Colonic mucosa (tissue), 4 donors: ENCODE results near the gene POU3F1. TPM values are rescaled to one million over a fixed set of nuclear protein-coding genes. Genes with fewer than 3 reads are reported as not detected.

Source experiments
- DNase-seq: peaks from one replicate; pipeline ENCODE4 v3.0.0-alpha.2; 2020
- H3K27ac ChIP-seq: fragments of 200-600 bp; one replicate; pipeline ENCODE4 v1.8.0; 2021
- H3K27me3 ChIP-seq: fragments of 200-600 bp; one replicate; pipeline ENCODE4 v1.8.0; 2021
- H3K36me3 ChIP-seq: fragments of 200-600 bp; one replicate; pipeline ENCODE4 v1.8.0; 2021
- H3K4me1 ChIP-seq: fragments of 200-600 bp; one replicate; pipeline ENCODE4 v1.8.0; 2021; ENCODE audit warnings: mild to moderate bottlenecking
- H3K4me3 ChIP-seq: fragments of 200-600 bp; one replicate; pipeline ENCODE4 v1.8.0; 2021
- H3K9ac ChIP-seq, 2 donors: one replicate each; pipeline ENCODE4 v1.7.0; 2013; ENCODE audit warnings: control low read depth in 2 of 2, low read depth in 2 of 2, low read length in 2 of 2
- H3K9me3 ChIP-seq: fragments of 200-600 bp; one replicate; pipeline ENCODE4 v1.8.0; 2021
- intact Hi-C: fragments of 100-400 bp; cut with DNase I; formaldehyde crosslinking; loops from one replicate; pipeline ENCODE4 v1.14.1; 2022
- total RNA-seq, 2 donors: library from RNA; stranded (reverse); fragmentation: NEBNext Ultra II Directional in 1 of 2; extraction: Animal tissue kit (Norgen Biotek cat#: 25700) in 1 of 2; gene quantifications; one replicate each; pipeline ENCODE4 v1.2.1, GENCODE V29; 2021
- TF ChIP-seq, protein P1 (sequence below): fragments of 200-600 bp; IDR thresholded peaks from one replicate; pipeline ENCODE4 v1.8.0; 2022; ENCODE audit warnings: antibody characterized with exemption, mild to moderate bottlenecking
- donor health status: healthy.
- donor health status: DM: no; HTN: no; CAD: no.
- donor health status: DM: no; HTN: no; CAD: no.

The POU3F1 gene
- total RNA-seq, 2 donors from 2014 or later: not detected

DNA sequence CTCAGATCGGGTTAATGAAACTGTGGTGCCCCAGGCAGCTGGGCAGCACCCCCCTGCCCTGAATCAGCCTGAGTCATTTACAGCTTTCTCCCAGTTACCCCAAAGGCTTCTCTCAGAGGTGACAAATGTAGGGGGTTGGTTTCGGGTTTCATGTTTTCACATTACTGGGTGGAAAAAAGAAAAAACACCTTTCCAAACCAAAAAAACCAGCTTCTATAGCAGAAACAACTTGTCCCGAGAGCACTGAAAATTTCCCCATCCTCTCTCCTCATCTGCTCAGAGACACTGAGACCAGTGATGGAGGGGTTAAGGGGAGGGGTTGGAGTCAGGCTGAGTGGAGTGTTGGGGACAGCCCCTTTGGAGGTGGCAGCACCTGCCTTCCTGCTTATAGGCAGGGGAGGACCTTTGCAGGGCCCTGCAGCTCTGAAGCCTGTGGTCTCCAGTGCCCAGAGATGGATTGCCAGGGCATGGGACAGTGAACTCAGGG, 18.4 kb downstream of the POU3F1 start:
- TF ChIP-seq, protein P1, sequence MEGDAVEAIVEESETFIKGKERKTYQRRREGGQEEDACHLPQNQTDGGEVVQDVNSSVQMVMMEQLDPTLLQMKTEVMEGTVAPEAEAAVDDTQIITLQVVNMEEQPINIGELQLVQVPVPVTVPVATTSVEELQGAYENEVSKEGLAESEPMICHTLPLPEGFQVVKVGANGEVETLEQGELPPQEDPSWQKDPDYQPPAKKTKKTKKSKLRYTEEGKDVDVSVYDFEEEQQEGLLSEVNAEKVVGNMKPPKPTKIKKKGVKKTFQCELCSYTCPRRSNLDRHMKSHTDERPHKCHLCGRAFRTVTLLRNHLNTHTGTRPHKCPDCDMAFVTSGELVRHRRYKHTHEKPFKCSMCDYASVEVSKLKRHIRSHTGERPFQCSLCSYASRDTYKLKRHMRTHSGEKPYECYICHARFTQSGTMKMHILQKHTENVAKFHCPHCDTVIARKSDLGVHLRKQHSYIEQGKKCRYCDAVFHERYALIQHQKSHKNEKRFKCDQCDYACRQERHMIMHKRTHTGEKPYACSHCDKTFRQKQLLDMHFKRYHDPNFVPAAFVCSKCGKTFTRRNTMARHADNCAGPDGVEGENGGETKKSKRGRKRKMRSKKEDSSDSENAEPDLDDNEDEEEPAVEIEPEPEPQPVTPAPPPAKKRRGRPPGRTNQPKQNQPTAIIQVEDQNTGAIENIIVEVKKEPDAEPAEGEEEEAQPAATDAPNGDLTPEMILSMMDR: no peak
- Histone ChIP-seq H3K9ac (no peak overlapping the region), H3K4me1 (peaks cover 3% of the 10 kb centered on the region), H3K36me3 (peaks cover 3% of the 10 kb centered on the region), H3K9me3 (no peaks in the 10 kb centered on the region), H3K4me3 (no peak overlapping the region), H3K27ac (no peak overlapping the region), H3K27me3 (no peaks in the 10 kb centered on the region)
- DNase-seq: no peak
- intact Hi-C loops: no loop called here

DNA sequence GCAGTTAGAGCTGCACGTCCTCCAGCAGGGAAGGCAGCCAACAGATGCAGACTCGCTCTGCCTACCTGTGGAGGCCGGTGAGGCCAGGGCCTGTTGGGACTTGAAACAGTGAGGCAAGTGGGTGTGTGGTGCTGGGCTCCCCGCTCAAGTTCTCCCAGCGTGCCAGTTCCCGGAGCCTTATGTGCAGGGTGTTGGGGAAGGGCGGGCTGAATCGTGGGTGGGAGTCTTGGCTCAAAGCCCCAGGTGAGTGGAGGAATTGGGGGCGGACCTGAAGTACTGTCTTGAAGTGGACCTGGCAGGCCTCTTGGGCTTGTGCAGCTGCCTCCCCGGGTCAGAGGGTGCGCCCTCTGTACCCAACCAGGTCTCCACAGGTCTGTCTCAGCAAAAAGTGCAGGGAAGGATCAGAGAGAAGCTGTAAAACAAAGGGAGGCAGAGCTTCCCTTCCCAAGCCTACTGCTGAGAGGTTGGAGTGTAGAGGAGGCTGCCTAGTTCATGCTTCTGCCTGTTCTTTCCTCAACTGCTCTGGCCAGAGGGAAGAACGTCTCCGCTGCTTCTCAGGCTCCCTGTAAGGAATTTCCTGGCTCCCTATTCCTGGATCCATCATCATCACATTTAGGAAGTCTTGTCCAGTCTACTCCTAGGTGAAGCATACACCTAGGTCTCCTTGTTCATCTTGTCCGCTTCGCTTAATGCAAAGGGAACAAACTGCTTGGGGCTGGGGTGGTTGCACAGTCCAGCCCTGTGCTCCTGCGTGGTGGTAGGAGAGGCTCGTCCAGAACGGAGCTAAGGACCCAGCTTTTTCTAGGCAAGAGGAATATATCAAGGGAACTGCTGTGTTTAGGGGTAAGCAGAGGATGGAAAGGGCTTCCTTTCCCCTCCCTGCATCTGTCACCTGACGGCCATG, 19.1 kb downstream of the POU3F1 start:
- H3K9me3 ChIP-seq: no peaks in the 10 kb centered on the region
- DNase-seq: no peak
- no peak overlapping the region for H3K9ac ChIP-seq
- H3K27me3 ChIP-seq: no peaks in the 10 kb centered on the region
- TF ChIP-seq, protein P1: no peak
- H3K27ac ChIP-seq: no peak overlapping the region
- no peak overlapping the region for H3K4me3 ChIP-seq
- H3K4me1 ChIP-seq: peaks cover 3% of the 10 kb centered on the region
- intact Hi-C loops: no loop called here
- peaks cover 3% of the 10 kb centered on the region for H3K36me3 ChIP-seq

DNA sequence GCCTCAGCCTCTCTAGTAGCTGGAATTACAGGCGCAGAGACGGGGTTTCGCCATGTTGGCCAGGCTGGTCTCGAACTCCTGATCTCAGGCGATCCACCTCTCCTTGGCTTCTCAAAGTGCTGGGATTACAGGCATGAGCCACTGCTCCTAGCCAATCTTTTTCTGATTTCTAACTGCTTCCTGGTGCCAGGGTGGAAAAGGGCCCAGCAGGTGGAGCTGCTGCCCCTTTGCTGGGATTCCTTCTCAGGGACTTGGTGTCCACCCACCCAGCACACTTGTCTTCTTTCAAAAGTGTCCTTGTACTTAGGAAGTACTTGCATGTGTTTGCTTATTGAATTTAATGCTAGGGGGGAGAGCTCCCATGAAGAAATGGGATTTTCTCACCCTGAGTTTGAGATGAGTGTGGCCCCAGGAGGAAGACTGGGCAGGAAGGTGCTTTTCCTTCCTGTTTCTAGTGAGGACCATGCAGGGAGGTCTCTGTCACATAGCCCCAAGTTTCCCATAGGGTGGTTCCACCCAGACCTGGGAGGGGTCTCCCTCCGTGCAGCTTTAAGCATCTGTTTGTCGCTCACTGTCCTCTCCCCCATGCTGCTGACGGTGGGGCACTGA, 19.9 kb downstream of the POU3F1 start:
- no peaks in the 10 kb centered on the region for H3K27me3 ChIP-seq
- H3K4me3 ChIP-seq: no peak overlapping the region
- TF ChIP-seq, protein P1: peak; percentile 35
- DNase-seq: no peak
- intact Hi-C loops: no loop called here
- peaks cover 3% of the 10 kb centered on the region for H3K36me3 ChIP-seq
- no peaks in the 10 kb centered on the region for H3K9me3 ChIP-seq
- no peak overlapping the region for H3K27ac ChIP-seq
- H3K9ac ChIP-seq: no peak overlapping the region
- peaks cover 3% of the 10 kb centered on the region for H3K4me1 ChIP-seq

DNA sequence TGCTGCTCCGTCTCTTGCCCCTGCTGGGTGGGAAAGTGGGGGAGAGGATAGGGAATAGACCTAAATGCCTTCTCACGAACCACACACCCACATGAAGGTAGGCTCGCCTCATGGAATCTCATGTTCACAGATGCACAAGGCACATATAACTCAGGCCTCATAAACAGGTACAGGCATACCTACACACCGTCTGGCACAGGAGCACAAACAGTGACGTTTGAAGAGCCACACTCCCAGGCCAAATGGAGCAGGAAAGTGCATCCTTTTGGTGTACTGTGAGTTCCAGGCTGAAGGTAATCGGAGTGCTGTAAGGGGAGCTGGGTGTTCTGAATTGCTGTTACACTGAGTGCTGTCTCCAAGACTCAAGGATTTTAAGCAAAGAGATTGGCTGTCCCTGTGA, 20.9 kb downstream of the POU3F1 start:
- DNase-seq: no peak

DNA sequence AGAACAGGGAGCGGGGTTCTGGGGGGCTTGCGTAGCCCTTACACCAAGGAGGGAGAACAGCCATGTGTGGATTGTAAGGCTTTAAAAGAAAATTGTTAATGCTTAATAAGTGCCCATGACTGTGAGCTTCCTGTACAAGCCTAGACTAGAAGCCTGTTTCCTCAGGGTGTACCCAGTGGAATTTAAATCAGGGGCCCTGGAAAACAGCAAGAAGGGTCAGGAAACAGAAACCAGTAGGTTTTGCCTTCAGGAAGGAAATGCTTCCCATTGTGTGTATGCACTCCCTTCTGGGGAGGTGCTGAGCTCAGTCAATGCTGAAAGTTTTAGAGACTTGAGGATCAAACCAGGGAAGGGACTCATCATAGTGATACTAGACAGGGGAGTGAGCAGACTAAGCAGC, 21.4 kb downstream of the POU3F1 start:
- intact Hi-C loops: no loop called here
- H3K27ac ChIP-seq: no peak overlapping the region
- no peaks in the 10 kb centered on the region for H3K9me3 ChIP-seq
- no peak overlapping the region for H3K4me3 ChIP-seq
- peaks cover 3% of the 10 kb centered on the region for H3K36me3 ChIP-seq
- no peak for DNase-seq
- no peaks in the 10 kb centered on the region for H3K27me3 ChIP-seq
- peaks cover 3% of the 10 kb centered on the region for H3K4me1 ChIP-seq
- TF ChIP-seq, protein P1: no peak
- H3K9ac ChIP-seq: no peak overlapping the region

More for the DNA sequence above, 20.9 kb downstream of the POU3F1 start:
- TF ChIP-seq, protein P1: no peak
- H3K4me1 ChIP-seq: peaks cover 3% of the 10 kb centered on the region
- intact Hi-C loops: no loop called here
- no peak overlapping the region for H3K27ac ChIP-seq
- H3K27me3 ChIP-seq: no peaks in the 10 kb centered on the region
- no peaks in the 10 kb centered on the region for H3K9me3 ChIP-seq
- H3K4me3 ChIP-seq: no peak overlapping the region
- no peak overlapping the region for H3K9ac ChIP-seq
- peaks cover 3% of the 10 kb centered on the region for H3K36me3 ChIP-seq
